Measurements from ENCODE around the gene TMEM131. TPM values are rescaled to one million over a fixed set of nuclear protein-coding genes. Genes with fewer than 3 reads are reported as not detected.

TMEM131 gene
- total and polyA plus RNA-seq, 2 of the 8 experiments (the other 6 are each of a cell fraction or from before 2014, with no cell fraction given): 9.7 to 22.9 TPM

GRCh38 chr2:97738179-97739019 is 257.3 kb downstream of the TMEM131 start:
- CTCF ChIA-PET (ENCODE audit: partially characterized antibody): interaction anchor here (1.5 to 6.5 kb wide), 8 partner anchors 10 to 112 kb away, joined by 5 to 105 read pairs (median 25); partner anchors contain the start of gene ZAP70

More at GRCh38 chr2:97738179-97739019, 257.3 kb downstream of the TMEM131 start:
- no peak overlapping the region for H3K4me2 ChIP-seq (ENCODE audit: insufficient read depth in 1 of 2, low read depth in 2 of 2, low read length in 2 of 2)
- H2BK12ac ChIP-seq (ENCODE audit: low read depth, low read length): no peak overlapping the region
- no peak for TF ChIP-seq HDAC6 (IDR thresholded peaks at IDR 0.05; ENCODE audit: low read depth, low read length)
- no peak for TF ChIP-seq EP300 (IDR thresholded peaks at IDR 0.05; ENCODE audit: borderline replicate concordance in 1 of 2, low read depth in 2 of 2, low read length in 2 of 2)
- TF ChIP-seq GABPA (IDR thresholded peaks at IDR 0.05; ENCODE audit: borderline replicate concordance, insufficient read depth, low read length): no peak
- TF ChIP-seq RNF2 (IDR thresholded peaks at IDR 0.05; ENCODE audit: borderline replicate concordance, low read depth, low read length, missing control alignments, poor library complexity, severe bottlenecking): no peak
- TF ChIP-seq TEAD4 (IDR thresholded peaks at IDR 0.05; ENCODE audit: low read depth, low read length): no peak
- no peak for TF ChIP-seq SP2 (IDR thresholded peaks at IDR 0.05; ENCODE audit: low read length)
- no peak for TF ChIP-seq ASH2L (IDR thresholded peaks at IDR 0.05; ENCODE audit: low read length)
- no peak for TF ChIP-seq NRF1 (IDR thresholded peaks at IDR 0.05; ENCODE audit: low read depth, low read length)
- no peak for TF ChIP-seq SIN3A (conservative IDR thresholded peaks at IDR 0.05 in 1 of 2, IDR thresholded peaks at IDR 0.05 in 1 of 2; ENCODE audit: low read depth in 1 of 2, low read length in 2 of 2)
- no peak for TF ChIP-seq ZNF274 (IDR thresholded peaks at IDR 0.05; ENCODE audit: borderline replicate concordance, extremely low read depth, low read length)
- TF ChIP-seq SIRT6 (IDR thresholded peaks at IDR 0.05; ENCODE audit: low read length): no peak
- POLR2A ChIA-PET (ENCODE audit: partially characterized antibody): interaction anchor here (1.3 kb wide), 1 partner anchor 76 kb away, joined by 3 read pairs; no protein-coding TSS in a partner anchor
- H2BK5ac ChIP-seq (ENCODE audit: low read depth, low read length): no peak overlapping the region
- H3K4me1 ChIP-seq (replicated peaks in 1 of 4; ENCODE audit: control insufficient read depth in 3 of 4, insufficient read depth in 4 of 4, low read length in 3 of 4): peaks cover 0 to 2% (median 0%) of the 10 kb centered on the region in 4 experiments; a peak in 1 of 7 replicates
- H3K9ac ChIP-seq (replicated peaks in 1 of 4; ENCODE audit: extremely low read depth in 1 of 4, low read depth in 3 of 4, low read length in 3 of 4): no peak overlapping the region
- 0 out of 2 replicates have a peak overlapping the region, but pooled peaks have one; percentile 59 for H4K8ac ChIP-seq (ENCODE audit: extremely low read depth, insufficient read depth, low read length)
- H3K36me3 ChIP-seq (ENCODE audit: control insufficient read depth in 2 of 4, insufficient read depth in 4 of 4, low read length in 3 of 4): no peaks in the 10 kb centered on the region
- H4K5ac ChIP-seq (ENCODE audit: insufficient read length, low read depth, low read length): no peak overlapping the region
- no peak overlapping the region for H4K91ac ChIP-seq (replicated peaks; ENCODE audit: insufficient read length, low read length)
- H3K23me2 ChIP-seq (ENCODE audit: low read depth, low read length): no peaks in the 10 kb centered on the region
- no peak overlapping the region for H2BK120ac ChIP-seq (replicated peaks; ENCODE audit: low read depth, low read length)
- no peaks in the 10 kb centered on the region for H3K27me3 ChIP-seq (replicated peaks in 1 of 4; ENCODE audit: control insufficient read depth in 3 of 4, extremely low read depth in 1 of 4, insufficient read depth in 3 of 4, low read length in 3 of 4)
- no peaks in the 10 kb centered on the region for H3K79me1 ChIP-seq (ENCODE audit: low read depth, low read length)
- H3K4ac ChIP-seq (replicated peaks; ENCODE audit: insufficient read length, low read depth, low read length): no peak overlapping the region
- H3K4me3 ChIP-seq (ENCODE audit: extremely low read depth in 1 of 4, insufficient read depth in 2 of 4, low read depth in 3 of 4, low read length in 4 of 4): no peak overlapping the region
- WGBS, 2 experiments (ENCODE audit: extremely low coverage in 1 of 2, insufficient coverage in 1 of 2, insufficient read length in 1 of 2, insufficient replicate concordance in 2 of 2, low coverage in 1 of 2, low lambda C conversion rate in 2 of 2, missing lambda C conversion rate in 1 of 2): 93% methylated on average over 9 of the region's 9 CpGs; no CpG with 5 or more reads in 1 of the 2 experiments
- H3K18ac ChIP-seq (ENCODE audit: extremely low read depth, low read length): no peak overlapping the region
- no peak overlapping the region for H3K56ac ChIP-seq (replicated peaks; ENCODE audit: insufficient read length, low read depth, low read length)
- no peak overlapping the region for H3K14ac ChIP-seq (ENCODE audit: insufficient read length)
- no peak overlapping the region for H3K23ac ChIP-seq (ENCODE audit: insufficient read length)
- DNase-seq (ENCODE audit: low read depth in 1 of 2, low spot score in 2 of 2) (no peak), FAIRE-seq (no peak)
- H2BK15ac ChIP-seq (ENCODE audit: low read length): peak overlapping the region; percentile 72; the same call in 1 of the 2 replicates
- H3K27ac ChIP-seq (ENCODE audit: low read depth, low read length): no peak overlapping the region
- H3K9me3 ChIP-seq (ENCODE audit: insufficient read depth in 2 of 2, low read depth in 1 of 2, low read length in 1 of 2): no peaks in the 10 kb centered on the region
- H2BK20ac ChIP-seq (ENCODE audit: low read length): no peak overlapping the region
- H4K20me1 ChIP-seq (replicated peaks in 1 of 2; ENCODE audit: control insufficient read depth in 1 of 2, insufficient read depth in 2 of 2, low read length in 2 of 2): no peaks in the 10 kb centered on the region
- no peak overlapping the region for H2AK5ac ChIP-seq (ENCODE audit: low read depth, low read length)
- H3K79me2 ChIP-seq (ENCODE audit: control insufficient read depth in 1 of 2, insufficient read depth in 2 of 2, low read length in 2 of 2): no peaks in the 10 kb centered on the region
- no peak overlapping the region for H2AFZ ChIP-seq (ENCODE audit: low read length)

Measured in H1 (cell line).